GM03348 (cell line): ENCODE results near the gene CCDC154.

Experiments
- DNase-seq: peaks from one replicate; pipeline ENCODE4 v3.0.0; 2012; ENCODE audit warnings: low spot score

The CCDC154 gene

GRCh38 chr16:1414532-1415260 is 29.7 kb downstream of the CCDC154 start, which contains the start of gene UNKL:
Gene UNKL, minus strand, starts transcription at chr16:1414704. Its CDS starts 13 bp downstream, at chr16:1414691.
- DNase-seq, result peak; percentile 98

GRCh38 chr16:1413684-1414531 is 30.4 kb downstream of the CCDC154 start:
- peak; percentile 81 for DNase-seq

- no peak for DNase-seq
Observed at GRCh38 chr16:1412847-1413246, 31.5 kb downstream of the CCDC154 start.

- peak; percentile 99 for DNase-seq
Observed at GRCh38 chr16:1408171-1408837, 36.1 kb downstream of the CCDC154 start.

- DNase-seq, result peak; percentile 65
Observed at GRCh38 chr16:1407753-1408152, 36.6 kb downstream of the CCDC154 start.

GRCh38 chr16:1403733-1404132 is 40.6 kb downstream of the CCDC154 start:
- no peak for DNase-seq

GRCh38 chr16:1403036-1403435 is 41.3 kb downstream of the CCDC154 start:
- no peak for DNase-seq

- no peak for DNase-seq
Observed at GRCh38 chr16:1401758-1402154, 42.6 kb downstream of the CCDC154 start.

GRCh38 chr16:1401061-1401757 is 43.1 kb downstream of the CCDC154 start:
- DNase-seq, result no peak

GRCh38 chr16:1398826-1399581 is 45.4 kb downstream of the CCDC154 start:
- DNase-seq, result no peak

GRCh38 chr16:1398351-1398750 is 46.0 kb downstream of the CCDC154 start:
- DNase-seq, result no peak

GRCh38 chr16:1397779-1398178 is 46.6 kb downstream of the CCDC154 start:
- no peak for DNase-seq

GRCh38 chr16:1395444-1396031 is 48.8 kb downstream of the CCDC154 start:
- DNase-seq, result no peak

GRCh38 chr16:1394367-1394951 is 49.9 kb downstream of the CCDC154 start:
- DNase-seq, result no peak

GRCh38 chr16:1393613-1394176 is 50.7 kb downstream of the CCDC154 start:
- no peak for DNase-seq

GRCh38 chr16:1392826-1393225 is 51.5 kb downstream of the CCDC154 start:
- no peak for DNase-seq

- no peak for DNase-seq
Observed at GRCh38 chr16:1390239-1390779, 54.0 kb downstream of the CCDC154 start.

- DNase-seq, result no peak
Observed at GRCh38 chr16:1389762-1390161, 54.6 kb downstream of the CCDC154 start.

GRCh38 chr16:1387331-1387730 is 57.0 kb downstream of the CCDC154 start:
- no peak for DNase-seq

GRCh38 chr16:1385232-1385631 is 59.1 kb downstream of the CCDC154 start:
- no peak for DNase-seq
